ENCODE data around the gene ACAP2.

DNA sequence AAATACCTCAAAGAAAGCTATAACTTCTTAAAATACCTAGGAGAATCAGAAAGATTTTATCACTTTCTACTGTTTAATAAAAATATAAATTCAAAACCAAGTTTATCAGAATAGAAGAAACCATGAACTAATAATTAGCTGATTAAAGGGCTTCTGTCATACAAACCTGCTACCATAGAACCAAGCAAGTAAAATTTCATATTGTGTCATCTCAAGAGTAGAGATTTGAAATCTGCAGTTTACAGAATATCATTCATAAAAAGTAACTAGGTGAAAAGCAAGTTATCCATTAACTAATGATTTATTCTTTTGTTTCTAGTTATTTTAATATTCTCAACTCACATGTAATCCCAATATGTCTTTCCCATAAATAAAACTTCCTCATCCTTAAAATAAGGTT lies 135.1 kb downstream of the ACAP2 start:
- TF ChIP-seq, protein P1, sequence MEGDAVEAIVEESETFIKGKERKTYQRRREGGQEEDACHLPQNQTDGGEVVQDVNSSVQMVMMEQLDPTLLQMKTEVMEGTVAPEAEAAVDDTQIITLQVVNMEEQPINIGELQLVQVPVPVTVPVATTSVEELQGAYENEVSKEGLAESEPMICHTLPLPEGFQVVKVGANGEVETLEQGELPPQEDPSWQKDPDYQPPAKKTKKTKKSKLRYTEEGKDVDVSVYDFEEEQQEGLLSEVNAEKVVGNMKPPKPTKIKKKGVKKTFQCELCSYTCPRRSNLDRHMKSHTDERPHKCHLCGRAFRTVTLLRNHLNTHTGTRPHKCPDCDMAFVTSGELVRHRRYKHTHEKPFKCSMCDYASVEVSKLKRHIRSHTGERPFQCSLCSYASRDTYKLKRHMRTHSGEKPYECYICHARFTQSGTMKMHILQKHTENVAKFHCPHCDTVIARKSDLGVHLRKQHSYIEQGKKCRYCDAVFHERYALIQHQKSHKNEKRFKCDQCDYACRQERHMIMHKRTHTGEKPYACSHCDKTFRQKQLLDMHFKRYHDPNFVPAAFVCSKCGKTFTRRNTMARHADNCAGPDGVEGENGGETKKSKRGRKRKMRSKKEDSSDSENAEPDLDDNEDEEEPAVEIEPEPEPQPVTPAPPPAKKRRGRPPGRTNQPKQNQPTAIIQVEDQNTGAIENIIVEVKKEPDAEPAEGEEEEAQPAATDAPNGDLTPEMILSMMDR (IDR thresholded peaks at IDR 0.05; ENCODE audit: low read depth, low read length, missing input control), result no peak
- TF ChIP-seq NR2F2 (IDR thresholded peaks at IDR 0.05), result no peak
- TF ChIP-seq, protein P2, sequence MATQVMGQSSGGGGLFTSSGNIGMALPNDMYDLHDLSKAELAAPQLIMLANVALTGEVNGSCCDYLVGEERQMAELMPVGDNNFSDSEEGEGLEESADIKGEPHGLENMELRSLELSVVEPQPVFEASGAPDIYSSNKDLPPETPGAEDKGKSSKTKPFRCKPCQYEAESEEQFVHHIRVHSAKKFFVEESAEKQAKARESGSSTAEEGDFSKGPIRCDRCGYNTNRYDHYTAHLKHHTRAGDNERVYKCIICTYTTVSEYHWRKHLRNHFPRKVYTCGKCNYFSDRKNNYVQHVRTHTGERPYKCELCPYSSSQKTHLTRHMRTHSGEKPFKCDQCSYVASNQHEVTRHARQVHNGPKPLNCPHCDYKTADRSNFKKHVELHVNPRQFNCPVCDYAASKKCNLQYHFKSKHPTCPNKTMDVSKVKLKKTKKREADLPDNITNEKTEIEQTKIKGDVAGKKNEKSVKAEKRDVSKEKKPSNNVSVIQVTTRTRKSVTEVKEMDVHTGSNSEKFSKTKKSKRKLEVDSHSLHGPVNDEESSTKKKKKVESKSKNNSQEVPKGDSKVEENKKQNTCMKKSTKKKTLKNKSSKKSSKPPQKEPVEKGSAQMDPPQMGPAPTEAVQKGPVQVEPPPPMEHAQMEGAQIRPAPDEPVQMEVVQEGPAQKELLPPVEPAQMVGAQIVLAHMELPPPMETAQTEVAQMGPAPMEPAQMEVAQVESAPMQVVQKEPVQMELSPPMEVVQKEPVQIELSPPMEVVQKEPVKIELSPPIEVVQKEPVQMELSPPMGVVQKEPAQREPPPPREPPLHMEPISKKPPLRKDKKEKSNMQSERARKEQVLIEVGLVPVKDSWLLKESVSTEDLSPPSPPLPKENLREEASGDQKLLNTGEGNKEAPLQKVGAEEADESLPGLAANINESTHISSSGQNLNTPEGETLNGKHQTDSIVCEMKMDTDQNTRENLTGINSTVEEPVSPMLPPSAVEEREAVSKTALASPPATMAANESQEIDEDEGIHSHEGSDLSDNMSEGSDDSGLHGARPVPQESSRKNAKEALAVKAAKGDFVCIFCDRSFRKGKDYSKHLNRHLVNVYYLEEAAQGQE (IDR thresholded peaks at IDR 0.05), result no peak
- no peak for TF ChIP-seq TAF1 (conservative IDR thresholded peaks at IDR 0.05)
- no peak for TF ChIP-seq JUND (IDR thresholded peaks at IDR 0.05)
- TF ChIP-seq MAX (IDR thresholded peaks at IDR 0.05), result no peak
- no peak for TF ChIP-seq ATF3 (IDR thresholded peaks at IDR 0.05)
- TF ChIP-seq YY1 (IDR thresholded peaks at IDR 0.05), result no peak
- TF ChIP-seq, protein P3, sequence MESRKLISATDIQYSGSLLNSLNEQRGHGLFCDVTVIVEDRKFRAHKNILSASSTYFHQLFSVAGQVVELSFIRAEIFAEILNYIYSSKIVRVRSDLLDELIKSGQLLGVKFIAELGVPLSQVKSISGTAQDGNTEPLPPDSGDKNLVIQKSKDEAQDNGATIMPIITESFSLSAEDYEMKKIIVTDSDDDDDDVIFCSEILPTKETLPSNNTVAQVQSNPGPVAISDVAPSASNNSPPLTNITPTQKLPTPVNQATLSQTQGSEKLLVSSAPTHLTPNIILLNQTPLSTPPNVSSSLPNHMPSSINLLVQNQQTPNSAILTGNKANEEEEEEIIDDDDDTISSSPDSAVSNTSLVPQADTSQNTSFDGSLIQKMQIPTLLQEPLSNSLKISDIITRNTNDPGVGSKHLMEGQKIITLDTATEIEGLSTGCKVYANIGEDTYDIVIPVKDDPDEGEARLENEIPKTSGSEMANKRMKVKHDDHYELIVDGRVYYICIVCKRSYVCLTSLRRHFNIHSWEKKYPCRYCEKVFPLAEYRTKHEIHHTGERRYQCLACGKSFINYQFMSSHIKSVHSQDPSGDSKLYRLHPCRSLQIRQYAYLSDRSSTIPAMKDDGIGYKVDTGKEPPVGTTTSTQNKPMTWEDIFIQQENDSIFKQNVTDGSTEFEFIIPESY (IDR thresholded peaks at IDR 0.05), result no peak
- no peak for TF ChIP-seq EGR1 (IDR thresholded peaks at IDR 0.05; ENCODE audit: low read depth in 2 of 2)
- TF ChIP-seq RAD21 (IDR thresholded peaks at IDR 0.05), result no peak

Measured in liver (tissue), 3 donors.